C1 segment of cervical spinal cord (tissue), 14 donors: ENCODE measurements around the gene PSG2.
A peak's percentile ranks its signal among the peaks of the same experiment; 100 is the strongest.
"Not testable (repeated sequence)": the region's sequence is repeated elsewhere in the genome, so short reads cannot be mapped to it uniquely, and the experiment has no call there.

ENCODE experiments used
- DNase-seq, 14 donors: peaks; one replicate each; lab custom pipeline; 2025; lab: John Stamatoyannopoulos, UW

PSG2 gene

DNA sequence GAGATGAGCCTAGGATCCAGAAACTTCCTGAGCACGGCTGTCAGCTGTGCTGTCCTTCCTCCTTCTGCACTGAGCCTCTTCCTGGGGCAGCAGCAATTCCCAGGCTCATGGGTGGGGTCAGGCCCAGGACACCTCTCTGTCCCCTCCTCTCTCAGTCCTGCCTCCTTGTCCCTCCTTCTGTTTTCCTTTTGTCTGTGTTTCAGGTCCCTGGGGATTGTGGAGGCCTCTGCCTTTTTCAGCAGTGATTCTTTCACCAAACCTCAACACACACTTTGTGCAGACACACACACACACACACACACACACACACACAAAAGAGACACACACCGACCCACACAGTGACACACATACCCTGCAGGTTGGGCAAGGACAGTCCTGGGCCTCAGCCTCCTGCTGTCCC lies at the start of gene PSG2:
Gene PSG2 (minus strand): TSS at position 101 of the 400 bp plus-strand sequence. CDS start 132 bp downstream, outside the sequence.
- DNase-seq: not testable (repeated sequence)

DNA sequence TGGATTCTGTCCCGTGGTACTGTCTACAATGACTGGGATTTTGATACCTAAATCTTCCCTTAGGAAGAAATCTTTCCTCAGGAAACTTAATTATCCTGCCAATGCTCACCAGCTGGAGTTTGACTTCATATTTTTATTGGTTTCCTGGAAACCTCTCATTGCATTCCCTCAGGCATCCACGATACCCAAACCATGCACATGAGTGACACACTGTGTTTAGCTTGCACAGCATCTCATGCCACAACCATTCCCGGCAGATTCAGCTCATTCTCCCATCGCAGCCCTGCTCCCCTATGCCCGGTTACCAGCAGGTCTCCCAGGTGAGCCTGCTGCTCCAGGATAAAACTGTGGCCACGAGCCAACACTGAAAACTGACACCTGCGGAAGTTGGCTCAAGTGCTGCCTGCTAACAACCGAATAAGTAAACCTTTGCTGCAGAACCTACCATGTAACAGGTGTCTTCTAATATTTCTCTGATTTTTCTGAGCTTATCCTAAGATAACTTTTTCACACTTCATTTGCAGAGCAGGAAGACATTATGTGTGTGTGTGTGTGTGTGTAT lies 48.9 kb upstream of the PSG2 start:
- DNase-seq: peak in 1 of 14 donors; percentile 7

DNA sequence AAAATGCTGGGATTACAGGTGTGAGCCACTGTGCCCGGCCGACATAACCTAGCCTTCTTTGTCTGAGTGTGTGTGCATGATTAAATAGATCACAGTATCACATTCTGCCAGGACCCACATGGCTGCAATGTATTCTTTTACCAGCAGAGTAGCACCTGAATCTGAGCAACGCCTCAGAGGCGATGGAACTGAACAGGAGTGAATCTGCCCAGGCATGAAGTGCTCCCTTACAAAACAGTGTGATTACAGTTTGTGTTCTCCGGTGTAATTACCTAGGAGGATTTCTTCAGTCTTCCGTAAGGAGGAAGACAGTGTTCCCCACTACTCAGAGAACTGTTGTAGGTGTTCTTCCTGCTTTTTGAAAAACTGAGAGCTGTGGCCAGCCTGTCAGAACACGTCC lies 46.7 kb upstream of the PSG2 start:
- not testable (repeated sequence) for DNase-seq

DNA sequence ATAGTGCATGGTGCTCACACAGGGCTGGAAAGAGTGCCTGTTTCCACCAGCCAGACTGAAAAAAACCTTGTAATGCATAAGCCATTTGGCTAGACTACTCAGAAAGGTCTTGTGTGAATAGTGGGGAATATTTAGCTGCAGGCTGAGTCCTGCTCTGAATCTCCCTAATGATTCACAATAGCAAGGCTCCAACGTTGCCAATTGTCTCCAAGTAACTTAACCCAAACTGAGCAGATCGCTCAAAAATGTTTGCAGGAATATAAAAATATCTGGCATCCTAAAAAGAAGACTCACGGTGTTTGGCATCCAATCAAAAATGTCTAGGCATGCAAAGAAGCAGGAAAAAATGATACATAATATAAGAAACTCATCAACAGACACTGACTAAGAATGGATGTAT lies 44.8 kb upstream of the PSG2 start:
- DNase-seq: not testable (repeated sequence)

DNA sequence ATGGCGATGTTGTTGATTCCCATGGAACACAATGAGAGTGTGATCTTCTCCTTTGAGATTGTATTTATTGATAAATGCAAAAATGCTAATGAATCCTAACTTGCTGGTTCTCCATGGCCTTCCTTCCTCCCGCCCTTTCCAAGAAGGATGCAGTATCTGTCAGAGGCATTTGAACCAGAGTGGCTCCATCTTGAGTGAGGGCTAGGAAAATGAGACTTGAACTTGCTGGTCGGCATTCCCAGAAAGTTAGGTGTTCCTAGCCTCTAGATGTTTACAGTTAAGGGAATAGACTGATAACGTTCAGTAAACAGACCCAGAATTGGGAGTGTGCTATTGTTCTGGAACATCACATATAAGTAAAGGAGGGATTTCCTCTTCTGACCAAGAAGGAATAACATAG lies 44.2 kb upstream of the PSG2 start:
- DNase-seq: no peak

DNA sequence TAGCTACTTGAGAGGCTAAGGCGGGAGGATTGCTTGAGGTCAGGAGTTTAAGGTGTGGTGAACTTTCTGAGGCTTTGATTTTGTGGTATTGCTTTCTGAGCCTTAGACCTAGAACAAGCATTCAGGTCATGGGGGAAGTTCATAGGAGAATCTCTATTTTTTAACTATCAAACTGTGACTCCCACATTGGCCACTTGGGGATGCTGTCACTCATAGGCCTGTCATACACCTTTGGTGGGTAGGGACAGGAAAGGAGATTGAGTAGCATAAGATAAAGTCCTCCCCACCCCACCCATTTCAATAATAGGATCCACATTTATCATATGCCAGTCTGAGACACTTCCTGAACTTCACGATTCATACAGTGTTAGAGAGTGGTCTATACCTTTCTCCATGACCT lies 41.9 kb upstream of the PSG2 start:
- DNase-seq: no peak

DNA sequence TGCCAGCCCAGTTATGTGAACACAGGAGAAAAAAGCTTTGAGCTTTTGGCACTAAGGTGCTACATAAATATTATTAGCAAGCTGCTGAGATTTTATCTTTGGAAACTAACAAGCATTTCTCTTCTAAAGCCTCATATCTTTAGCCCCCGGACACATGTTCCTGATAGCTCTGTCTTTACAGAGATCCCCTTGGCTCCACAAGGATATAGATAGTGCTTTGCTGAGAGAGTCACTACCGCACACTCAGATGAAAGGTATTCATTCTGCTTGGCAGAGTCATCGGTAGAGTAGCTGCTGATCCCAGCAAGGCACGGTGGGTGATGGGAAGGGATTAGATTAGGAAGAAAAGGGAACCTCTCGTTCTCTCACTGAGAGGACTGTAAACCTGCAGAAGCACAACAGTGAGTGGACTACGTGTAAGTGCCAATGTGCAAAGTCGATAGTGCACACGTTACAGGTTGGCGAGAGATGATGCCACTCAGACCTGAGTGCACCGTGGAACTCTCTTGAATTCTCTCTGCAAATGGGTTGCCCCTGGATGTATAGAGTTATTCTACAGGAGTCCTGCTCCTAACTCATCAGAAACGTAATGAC lies 38.0 kb upstream of the PSG2 start:
- DNase-seq: not testable (repeated sequence)

DNA sequence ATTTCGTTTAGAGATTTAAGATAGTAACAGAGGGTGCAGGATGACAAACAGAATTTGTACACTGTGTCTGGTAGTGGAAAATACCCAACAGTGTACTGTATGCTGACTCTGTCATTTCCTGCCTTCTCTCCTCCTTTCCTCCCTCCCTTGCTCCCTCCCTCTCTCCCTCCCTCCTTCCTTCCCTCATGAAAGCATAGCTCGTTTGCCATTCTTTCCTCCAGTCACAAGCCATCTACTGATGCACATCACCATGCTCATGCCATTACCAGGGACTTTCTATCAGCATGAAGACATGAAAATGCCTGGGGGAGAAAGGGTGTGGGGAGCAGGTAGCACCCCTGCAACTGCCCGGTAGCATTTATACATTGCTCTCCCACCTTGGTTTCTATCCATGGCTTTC lies 37.0 kb upstream of the PSG2 start:
- not testable (repeated sequence) for DNase-seq

DNA sequence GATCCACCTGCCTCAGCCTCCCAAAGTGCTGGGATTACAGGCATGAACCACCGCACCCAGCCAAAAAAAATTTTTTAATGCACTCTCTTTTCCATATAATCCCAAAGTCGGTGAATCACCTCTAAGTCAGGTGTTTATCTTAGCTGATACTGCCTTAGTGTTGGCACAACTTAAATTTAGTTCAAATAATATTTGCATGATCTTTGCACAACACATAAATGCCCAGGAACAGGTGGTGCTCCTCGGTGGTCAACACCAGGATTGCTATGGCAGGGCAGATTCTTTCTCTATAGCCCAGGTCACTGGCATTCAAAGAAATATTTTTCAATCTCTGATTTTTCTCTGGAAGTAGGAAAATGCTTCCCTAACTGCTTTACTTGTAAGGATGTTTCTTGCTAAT lies 33.9 kb upstream of the PSG2 start:
- not testable (repeated sequence) for DNase-seq

DNA sequence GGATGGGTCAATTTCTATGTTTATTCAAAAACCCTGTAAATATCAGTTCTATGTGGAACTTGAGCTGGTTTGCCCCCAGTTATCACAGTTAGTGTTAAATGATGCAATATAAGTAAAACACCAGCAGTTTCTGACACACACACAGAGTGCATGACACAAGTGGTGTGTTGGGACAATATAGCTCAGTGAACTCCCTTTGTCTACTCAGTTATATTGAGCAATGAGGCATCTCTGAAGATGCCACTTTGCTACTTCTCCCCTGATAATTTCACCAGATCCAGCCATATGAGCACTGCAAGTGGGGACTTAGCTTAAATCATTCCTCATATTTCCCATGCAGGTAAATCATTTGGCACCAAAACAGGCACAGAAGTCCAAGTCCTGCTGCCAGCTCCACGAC lies 33.0 kb upstream of the PSG2 start:
- DNase-seq: not testable (repeated sequence)

DNA sequence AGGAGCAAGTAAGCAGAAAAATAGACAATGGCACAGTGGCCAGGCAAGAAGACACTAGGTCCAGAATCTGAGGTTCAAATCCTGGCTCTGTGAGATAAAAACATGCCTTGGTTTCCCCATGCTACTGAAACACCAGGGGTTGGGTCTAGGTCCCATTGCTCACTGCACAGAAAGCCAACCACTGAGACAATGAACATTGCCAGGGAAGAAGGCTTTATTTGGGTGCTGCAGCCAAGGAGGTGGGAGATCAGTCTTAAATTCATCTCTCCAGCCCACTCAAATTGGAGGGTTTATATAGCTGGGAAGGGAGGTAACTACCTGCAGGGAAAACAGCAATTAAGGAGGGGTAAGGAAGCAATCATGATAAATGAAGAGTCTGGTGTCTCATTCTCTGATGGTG lies 32.6 kb upstream of the PSG2 start:
- DNase-seq: not testable (repeated sequence)

DNA sequence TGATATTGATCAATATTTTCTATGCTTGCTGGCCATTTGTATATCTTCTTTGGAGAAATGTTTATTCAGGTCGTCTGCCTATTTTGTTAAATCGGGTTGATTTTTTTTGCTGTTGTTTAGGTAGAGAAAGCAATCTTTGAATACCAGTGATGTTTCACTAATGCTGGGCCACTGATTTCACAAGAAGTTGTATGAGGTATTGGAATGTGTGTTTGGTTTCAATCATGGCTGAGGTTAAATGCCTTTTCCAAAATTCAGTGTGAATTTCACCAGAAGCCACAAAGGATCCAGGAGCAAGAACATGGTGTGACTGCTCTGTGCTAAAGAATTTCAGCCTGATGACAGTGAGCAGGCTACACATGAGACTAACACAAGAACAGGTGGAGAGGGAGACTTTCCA lies 32.1 kb upstream of the PSG2 start:
- not testable (repeated sequence) for DNase-seq

DNA sequence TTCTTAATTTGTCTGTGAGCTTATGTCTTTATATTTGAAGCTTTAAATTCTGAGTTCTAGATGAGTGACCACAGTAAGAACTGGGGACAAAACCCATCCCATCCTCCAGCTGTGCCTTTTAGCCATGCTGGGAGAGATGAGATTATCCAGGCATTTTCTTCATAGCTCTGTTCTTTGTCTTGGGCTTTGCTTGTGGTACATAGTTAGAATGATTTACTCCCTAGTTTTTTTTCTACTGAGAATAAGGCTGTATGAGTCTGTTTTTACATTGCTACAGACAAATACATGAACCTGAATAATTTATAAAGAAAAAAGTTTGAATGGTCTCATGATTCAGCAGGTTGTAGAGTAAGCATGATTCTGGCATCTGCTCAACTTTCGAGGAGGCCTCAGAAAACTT lies 24.9 kb upstream of the PSG2 start:
- not testable (repeated sequence) for DNase-seq

DNA sequence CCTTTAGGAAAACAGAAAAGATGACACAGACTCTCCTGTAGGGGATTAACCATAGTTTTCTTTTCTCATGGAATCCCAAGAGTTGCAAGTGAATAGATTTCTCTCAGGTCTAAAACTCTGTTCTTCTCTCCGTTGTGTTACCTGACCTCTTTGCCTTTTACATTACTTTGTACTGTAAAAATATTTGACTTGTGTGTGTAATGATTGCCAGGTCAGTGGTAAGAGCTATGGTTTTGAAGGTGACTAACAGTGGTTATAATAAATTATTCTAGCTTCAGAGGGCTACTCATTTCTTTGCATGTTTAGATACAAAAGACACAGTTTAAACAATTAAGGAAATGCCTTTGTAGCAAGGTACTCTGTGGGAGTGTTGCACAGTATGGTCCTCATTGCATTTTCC lies 23.0 kb upstream of the PSG2 start:
- DNase-seq: no peak

DNA sequence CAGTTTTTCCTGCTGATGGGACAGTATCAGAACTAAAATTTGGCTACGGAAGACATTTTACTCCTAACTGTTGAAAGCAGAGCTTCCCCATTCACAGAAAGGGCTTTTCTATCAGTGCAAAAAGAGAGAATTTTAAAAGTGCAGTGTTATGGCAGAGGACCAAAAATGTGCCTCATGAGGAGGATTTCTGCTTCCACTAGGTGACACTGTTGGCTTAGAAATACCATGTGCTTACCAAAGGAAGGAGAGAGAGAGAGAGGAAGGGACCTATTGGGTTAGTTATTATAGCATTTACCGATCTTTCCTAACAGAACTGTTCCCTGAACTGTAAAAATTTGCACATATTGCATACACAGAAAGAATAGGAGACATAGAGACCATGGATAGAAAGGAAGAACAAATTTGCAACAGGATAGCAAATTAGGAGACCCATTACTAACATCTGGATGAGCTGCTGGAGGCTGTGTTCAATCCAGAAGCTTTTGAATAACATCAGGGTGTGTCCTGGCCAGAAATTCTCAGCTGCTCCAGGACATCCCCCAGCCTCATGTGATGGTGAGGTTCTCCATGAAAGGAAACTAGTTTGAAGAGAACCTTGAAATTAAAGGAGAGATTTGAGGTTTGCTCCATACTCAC lies 21.8 kb upstream of the PSG2 start:
- not testable (repeated sequence) for DNase-seq

DNA sequence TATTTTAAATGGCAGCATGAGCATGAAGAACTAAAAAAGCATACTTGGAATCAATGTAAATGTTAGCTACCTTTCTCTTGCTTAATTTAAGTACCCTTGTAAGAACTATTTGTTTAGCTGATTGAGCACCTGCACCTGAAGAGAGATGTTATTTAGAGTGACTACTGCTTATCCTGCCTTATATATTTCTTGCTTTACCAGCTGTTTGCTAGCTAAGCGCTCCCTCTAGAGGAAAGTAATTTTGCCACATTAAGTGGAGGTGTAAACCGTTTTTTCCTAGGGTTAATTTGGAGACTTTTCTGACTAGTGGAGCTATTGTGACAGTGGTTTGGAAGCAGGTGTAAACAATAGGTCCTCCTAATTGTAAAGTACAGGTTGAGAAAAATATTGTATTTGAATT lies 19.4 kb upstream of the PSG2 start:
- no peak for DNase-seq

DNA sequence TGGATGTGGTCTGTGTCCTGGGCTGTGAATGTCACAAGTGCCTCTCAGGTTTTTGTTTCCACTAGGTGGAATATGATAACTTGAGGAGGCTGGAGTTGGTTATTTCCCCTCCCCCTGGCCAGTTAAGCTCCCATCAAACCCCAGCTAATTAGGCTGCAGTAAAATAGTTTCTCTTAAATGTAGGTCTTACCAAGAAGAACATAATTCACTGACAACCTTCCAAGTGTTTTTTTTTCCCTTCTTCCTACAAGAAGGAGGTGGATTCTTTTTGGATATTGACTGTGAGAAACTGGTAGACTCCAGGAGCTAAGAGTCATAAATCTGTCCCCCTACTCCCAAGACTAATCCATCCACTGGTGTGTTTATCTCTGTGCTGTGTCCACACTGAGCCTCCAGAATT lies 15.9 kb upstream of the PSG2 start:
- DNase-seq: not testable (repeated sequence)

DNA sequence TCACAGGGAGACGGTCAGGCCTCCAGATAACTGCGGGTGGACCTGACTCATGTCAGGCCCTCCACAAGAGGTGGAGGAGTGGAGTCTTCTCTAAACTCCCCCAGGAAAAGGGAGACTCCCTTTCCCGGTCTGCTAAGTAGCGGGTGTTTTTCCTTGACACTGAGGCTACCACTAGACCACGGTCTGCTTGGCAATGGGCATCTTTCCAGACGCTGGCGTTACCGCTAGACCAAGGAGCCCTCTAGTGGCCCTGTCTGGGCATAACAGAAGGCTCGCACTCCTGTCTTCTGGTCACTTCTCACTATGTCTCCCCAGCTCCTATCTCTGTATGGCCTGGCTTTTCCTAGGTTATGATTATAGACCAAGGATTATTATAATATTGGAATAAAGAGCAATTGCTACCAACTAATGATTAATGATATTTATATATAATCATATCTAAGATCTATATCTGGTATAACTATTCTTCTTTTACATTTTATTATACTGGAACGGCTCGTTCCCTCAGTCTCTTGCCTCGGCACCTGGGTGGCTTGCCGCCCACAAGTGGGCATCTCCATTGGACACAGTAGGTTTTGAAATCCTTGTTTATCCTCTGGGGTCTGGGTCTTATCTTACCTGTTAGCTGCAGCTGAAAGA lies 5.3 kb upstream of the PSG2 start:
- DNase-seq: peak in 4 of 14 donors; percentile 0 to 21 (median 2)

DNA sequence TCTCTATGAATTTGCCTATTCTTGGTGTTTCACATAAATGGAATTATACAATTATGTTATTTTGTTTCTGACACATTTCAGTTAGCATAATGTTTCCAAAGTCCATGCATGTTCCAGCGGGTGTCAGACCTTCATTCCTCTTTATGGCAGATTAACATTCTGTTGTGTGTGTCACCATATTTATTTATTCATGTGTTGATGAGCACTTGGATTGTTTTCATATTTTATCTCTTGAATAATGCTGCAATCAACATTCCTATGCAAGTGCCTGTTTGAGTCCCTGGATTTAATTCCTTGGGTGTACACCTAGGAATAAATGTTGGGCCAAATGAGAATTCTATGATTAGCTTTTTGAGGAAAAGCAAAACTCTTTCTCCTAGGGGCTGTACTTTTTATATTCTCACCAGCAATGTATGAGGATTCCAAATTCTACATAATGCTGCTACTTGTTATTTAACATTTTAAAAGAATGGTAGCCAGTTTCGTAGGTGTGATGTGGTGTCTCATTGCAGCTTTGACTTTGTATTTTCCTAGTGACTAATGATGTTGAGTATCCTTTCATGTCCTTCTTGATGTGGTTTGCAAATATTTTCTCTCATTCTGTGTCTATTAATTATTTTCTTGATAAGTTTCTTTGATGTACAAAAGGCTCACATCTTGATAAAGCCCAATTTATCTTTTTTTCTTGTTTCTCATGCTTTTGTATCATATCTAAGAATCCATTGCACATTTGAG lies 3.5 kb upstream of the PSG2 start:
- not testable (repeated sequence) for DNase-seq

DNA sequence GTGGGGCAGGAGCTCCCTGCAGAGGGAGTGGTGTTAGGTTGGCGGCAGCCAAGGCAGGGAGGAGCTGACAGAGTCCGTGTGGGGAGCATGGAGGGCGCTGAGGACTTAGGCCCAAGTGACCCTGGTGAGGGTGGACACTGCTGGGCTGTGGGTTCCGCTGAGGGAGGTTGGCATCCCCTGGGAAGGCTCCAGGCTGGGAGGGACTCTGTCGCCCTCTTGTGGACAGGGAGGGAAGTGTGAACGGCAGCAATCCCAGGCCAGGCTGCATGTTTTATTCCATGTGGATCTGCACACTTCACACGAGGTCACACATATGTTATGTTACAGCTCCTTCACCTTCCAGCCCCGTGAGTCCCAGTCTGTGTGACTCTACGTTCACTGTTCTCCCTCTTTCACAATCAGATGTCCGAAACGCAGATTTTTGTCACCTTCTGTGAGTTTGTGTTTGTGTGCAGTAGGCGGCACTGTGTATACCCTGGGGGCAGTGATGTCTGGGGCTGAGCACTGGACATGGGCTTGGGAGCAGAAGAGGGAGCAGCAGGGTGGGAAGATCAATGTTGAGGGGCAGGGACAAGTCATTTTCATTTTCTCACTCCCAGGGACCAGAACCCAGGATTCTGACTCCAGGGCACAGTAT lies 1.8 kb upstream of the PSG2 start:
- DNase-seq: not testable (repeated sequence)

DNA sequence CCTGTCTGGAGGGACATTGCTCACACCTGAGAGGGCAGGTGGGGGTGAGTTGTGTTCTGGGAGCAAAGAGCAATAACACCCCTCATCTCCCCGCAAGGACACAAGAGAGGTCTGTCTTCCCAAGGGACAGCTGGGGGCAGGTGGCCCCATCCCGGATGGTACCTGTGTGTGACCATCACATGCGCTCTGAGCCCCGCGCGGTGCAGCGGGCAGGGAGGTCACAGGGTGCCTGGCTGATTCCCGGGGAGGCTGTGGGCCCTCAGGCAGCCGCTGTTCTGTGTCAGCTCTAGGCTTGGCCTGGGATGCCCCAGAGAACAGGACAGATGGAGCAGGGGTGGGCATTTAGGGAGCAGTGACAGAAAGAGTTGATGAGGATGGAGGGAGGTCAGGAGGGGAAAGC lies 1.2 kb upstream of the PSG2 start:
- not testable (repeated sequence) for DNase-seq

DNA sequence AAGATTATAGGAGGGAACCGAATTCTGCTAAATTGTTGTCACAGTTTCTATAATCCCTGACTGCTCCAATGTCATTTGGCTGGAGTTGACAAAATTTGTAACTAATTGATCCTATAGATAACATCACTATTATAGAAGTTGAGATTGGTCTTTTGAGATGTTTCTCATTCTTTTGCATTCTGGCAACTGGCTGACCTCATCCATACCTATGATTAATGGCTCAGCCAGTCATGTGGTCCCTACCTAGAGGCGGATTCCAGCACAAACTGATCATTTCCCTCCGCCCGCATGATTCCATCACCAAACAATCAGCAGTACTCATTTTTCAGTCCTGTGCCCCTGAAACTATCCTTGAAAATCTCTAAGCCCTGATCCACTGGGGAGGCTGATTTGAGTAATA lies 4.2 kb downstream of the PSG2 start:
- DNase-seq: no peak
